DND-41 (cell line): Measurements from ENCODE around the gene THRB.

Experiments used
- ATAC-seq: fragments of 200-7000 bp; cut with Tn5 transposase; 3 replicates; pipeline ENCODE4 v1.9.1; 2021; ENCODE audit warnings: low read depth; ENCODE audit not compliant: insufficient read depth
- DNase-seq: peaks from one replicate; pipeline ENCODE4 v3.0.0-alpha.2; 2020
- H2AFZ ChIP-seq: 2 replicates; pipeline ENCODE4 v1.6.0; 2012; ENCODE audit warnings: low read depth, low read length
- H3K27ac ChIP-seq: 2 replicates; pipeline ENCODE4 v1.5.1; 2012; ENCODE audit warnings: low read length, inconsistent platforms
- H3K27me3 ChIP-seq: fragments of 200-600 bp; sonication (generic); 2 replicates; pipeline ENCODE4 v1.6.0; 2012; ENCODE audit warnings: low read length, mild to moderate bottlenecking, inconsistent platforms; ENCODE audit not compliant: insufficient read depth, poor library complexity
- H3K36me3 ChIP-seq: 2 replicates; pipeline ENCODE4 v1.5.1; 2012; ENCODE audit warnings: low read length, inconsistent platforms; ENCODE audit not compliant: insufficient read depth
- H3K4me1 ChIP-seq: 2 replicates; pipeline ENCODE4 v1.5.1; 2012; ENCODE audit warnings: mild to moderate bottlenecking, low read length; ENCODE audit not compliant: insufficient read depth
- H3K4me2 ChIP-seq: 2 replicates; pipeline ENCODE4 v1.6.0; 2012; ENCODE audit warnings: mild to moderate bottlenecking, moderate library complexity, low read length, inconsistent platforms; ENCODE audit not compliant: insufficient read depth
- H3K4me3 ChIP-seq, 2 experiments: fragments of 200-600 bp in 1 of 2; shearing (Covaris generic) in 1 of 2; 2 replicates each; pipeline ENCODE4 v1.5.1; 2012 to 2016; ENCODE audit warnings: inconsistent platforms in 2 of 2, low read length in 2 of 2, mild to moderate bottlenecking in 2 of 2, low read depth in 1 of 2, moderate library complexity in 1 of 2
- H3K79me2 ChIP-seq: 2 replicates; pipeline ENCODE4 v1.6.0; 2012; ENCODE audit warnings: low read length, inconsistent platforms; ENCODE audit not compliant: insufficient read depth
- H3K9ac ChIP-seq: 2 replicates; pipeline ENCODE4 v1.6.0; 2012; ENCODE audit warnings: low read depth, mild to moderate bottlenecking, inconsistent platforms, low read length, moderate library complexity
- H3K9me3 ChIP-seq: 2 replicates; pipeline ENCODE4 v1.5.1; 2012; ENCODE audit warnings: low read length, moderate library complexity, mild to moderate bottlenecking, inconsistent platforms; ENCODE audit not compliant: insufficient read depth, severe bottlenecking
- H4K20me1 ChIP-seq: 2 replicates; pipeline ENCODE4 v1.6.0; 2012; ENCODE audit warnings: low read length; ENCODE audit not compliant: insufficient read depth
- EZH2 ChIP-seq: IDR thresholded peaks from 3 replicates; pipeline ENCODE4 v1.6.1; 2012; ENCODE audit warnings: borderline replicate concordance, low read depth, mild to moderate bottlenecking, moderate library complexity, low read length, inconsistent platforms; ENCODE audit not compliant: severe bottlenecking
- TF ChIP-seq, protein P1 (sequence below): IDR thresholded peaks from 2 replicates; pipeline ENCODE4 v1.5.1; 2012; ENCODE audit warnings: borderline replicate concordance, low read length, moderate library complexity, mild to moderate bottlenecking; ENCODE audit not compliant: poor library complexity, severe bottlenecking; ENCODE audit errors: extremely low read depth

Gene THRB

DNA sequence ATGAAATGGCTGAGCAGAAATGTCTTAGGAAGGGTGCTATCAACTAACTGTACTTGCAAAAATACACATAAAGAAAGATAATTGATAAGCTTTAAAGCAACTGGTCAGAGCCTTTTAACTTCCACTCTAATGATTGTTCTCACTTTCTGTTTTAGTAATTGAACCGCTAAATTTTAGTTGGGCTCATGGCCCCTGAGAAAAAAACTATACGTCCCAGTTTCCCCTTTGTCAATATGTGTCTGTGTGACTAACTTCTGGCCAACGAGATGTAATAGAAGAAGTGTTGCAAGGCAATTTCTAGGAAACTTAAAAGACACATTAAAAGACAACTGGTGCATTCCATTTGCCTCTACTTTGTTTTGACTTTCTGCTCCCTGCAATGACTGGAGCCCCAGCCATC, 325.7 kb downstream of the THRB start:
- Histone ChIP-seq H3K9me3 (no peaks in the 10 kb centered on the region), H2AFZ (no peak overlapping the region), H3K4me1 (no peaks in the 10 kb centered on the region), H3K4me2 (no peak overlapping the region), H4K20me1 (no peaks in the 10 kb centered on the region), H3K36me3 (no peaks in the 10 kb centered on the region), H3K27ac (no peak overlapping the region), H3K79me2 (no peaks in the 10 kb centered on the region), H3K4me3 (no peak overlapping the region), H3K27me3 (peaks cover 3% of the 10 kb centered on the region), H3K9ac (no peak overlapping the region)
- TF ChIP-seq EZH2, result no peak
- TF ChIP-seq, protein P1, sequence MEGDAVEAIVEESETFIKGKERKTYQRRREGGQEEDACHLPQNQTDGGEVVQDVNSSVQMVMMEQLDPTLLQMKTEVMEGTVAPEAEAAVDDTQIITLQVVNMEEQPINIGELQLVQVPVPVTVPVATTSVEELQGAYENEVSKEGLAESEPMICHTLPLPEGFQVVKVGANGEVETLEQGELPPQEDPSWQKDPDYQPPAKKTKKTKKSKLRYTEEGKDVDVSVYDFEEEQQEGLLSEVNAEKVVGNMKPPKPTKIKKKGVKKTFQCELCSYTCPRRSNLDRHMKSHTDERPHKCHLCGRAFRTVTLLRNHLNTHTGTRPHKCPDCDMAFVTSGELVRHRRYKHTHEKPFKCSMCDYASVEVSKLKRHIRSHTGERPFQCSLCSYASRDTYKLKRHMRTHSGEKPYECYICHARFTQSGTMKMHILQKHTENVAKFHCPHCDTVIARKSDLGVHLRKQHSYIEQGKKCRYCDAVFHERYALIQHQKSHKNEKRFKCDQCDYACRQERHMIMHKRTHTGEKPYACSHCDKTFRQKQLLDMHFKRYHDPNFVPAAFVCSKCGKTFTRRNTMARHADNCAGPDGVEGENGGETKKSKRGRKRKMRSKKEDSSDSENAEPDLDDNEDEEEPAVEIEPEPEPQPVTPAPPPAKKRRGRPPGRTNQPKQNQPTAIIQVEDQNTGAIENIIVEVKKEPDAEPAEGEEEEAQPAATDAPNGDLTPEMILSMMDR, result no peak
- no peak for ATAC-seq
- no peak for DNase-seq

DNA sequence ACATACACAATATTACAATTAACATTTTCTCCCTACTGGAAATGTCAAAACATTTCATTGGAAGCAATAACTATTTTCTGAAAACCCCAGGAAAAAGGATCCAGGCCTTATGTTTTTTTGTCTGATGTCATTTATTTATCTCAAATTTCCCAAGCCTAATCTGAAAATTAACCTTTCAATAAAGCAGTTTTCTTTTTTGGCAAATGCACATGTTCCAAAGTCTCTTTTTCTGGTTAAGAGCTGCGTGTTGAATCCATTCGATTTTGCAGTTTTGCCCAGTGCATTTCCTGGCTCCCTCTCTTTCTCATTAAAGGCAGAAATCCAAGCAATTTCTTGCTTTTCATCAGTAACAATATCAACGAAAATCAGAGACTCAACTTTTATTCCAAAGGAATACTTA, 327.2 kb downstream of the THRB start:
- no peak overlapping the region for H3K4me3 ChIP-seq
- TF ChIP-seq, protein P1, result no peak
- no peak for TF ChIP-seq EZH2
- H2AFZ ChIP-seq, result no peak overlapping the region
- no peaks in the 10 kb centered on the region for H3K79me2 ChIP-seq
- no peaks in the 10 kb centered on the region for H3K4me1 ChIP-seq
- no peaks in the 10 kb centered on the region for H3K36me3 ChIP-seq
- H3K9ac ChIP-seq, result no peak overlapping the region
- no peak overlapping the region for H3K4me2 ChIP-seq
- H3K27ac ChIP-seq, result no peak overlapping the region
- H3K27me3 ChIP-seq, result peaks cover 4% of the 10 kb centered on the region
- no peaks in the 10 kb centered on the region for H3K9me3 ChIP-seq
- no peak for ATAC-seq
- no peak for DNase-seq
- no peaks in the 10 kb centered on the region for H4K20me1 ChIP-seq

DNA sequence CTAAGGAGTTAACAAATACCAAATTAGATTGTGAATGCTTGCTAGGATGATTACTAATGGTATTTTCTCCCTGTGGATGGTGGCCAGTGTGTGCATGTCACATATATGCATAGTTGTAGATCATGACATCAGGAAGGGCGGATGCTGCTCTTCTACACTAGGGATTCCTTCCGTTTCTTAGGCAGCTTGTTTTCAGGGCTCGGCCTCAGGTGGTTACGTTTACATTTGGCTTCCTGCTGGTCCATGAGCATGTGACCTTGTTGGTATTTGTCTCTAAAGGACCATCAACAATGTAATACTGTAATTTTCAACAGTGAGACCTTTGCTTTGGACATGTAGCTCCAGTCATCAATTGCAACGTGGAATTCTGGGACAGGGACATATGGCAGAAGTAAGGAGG, 328.1 kb downstream of the THRB start:
- Histone ChIP-seq H3K27ac (no peak overlapping the region), H3K36me3 (no peaks in the 10 kb centered on the region), H3K4me2 (no peak overlapping the region), H4K20me1 (no peaks in the 10 kb centered on the region), H3K9ac (no peak overlapping the region), H2AFZ (no peak overlapping the region), H3K9me3 (no peaks in the 10 kb centered on the region), H3K4me1 (no peaks in the 10 kb centered on the region), H3K79me2 (no peaks in the 10 kb centered on the region), H3K27me3 (peaks cover 7% of the 10 kb centered on the region), H3K4me3 (no peak overlapping the region)
- TF ChIP-seq EZH2, result no peak
- TF ChIP-seq, protein P1, result no peak
- DNase-seq, result no peak
- ATAC-seq, result no peak

DNA sequence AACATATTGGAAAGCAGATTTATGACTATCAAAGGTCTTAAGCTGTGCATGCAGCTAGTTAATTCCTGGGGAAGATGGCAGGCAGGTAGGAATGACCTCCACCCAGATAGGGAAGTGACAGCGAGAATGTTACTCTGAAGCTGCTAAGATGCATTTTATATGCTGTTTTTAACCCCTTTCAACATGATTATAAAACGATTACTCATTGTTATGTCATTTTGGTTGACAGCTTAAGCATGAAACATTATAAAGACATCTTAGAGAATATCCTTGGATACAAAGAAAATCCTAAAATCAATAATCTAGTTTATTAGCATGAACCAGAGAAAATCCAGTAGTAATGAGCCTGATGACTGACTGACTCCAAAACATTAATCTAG, 329.1 kb downstream of the THRB start:
- H3K4me2 ChIP-seq, result no peak overlapping the region
- ATAC-seq (no peak), DNase-seq (no peak)
- H3K27me3 ChIP-seq, result peaks cover 7% of the 10 kb centered on the region
- H3K9me3 ChIP-seq, result no peaks in the 10 kb centered on the region
- no peak overlapping the region for H3K9ac ChIP-seq
- no peaks in the 10 kb centered on the region for H3K36me3 ChIP-seq
- H2AFZ ChIP-seq, result no peak overlapping the region
- H3K27ac ChIP-seq, result no peak overlapping the region
- no peak for TF ChIP-seq EZH2
- no peak overlapping the region for H3K4me3 ChIP-seq
- H4K20me1 ChIP-seq, result no peaks in the 10 kb centered on the region
- no peaks in the 10 kb centered on the region for H3K79me2 ChIP-seq
- no peaks in the 10 kb centered on the region for H3K4me1 ChIP-seq
